Chondrocyte (in vitro differentiated cells): ENCODE results near the gene ITGA11. TPM values are rescaled to one million over a fixed set of nuclear protein-coding genes. Genes with fewer than 3 reads are reported as not detected.

Source experiments
- DNase-seq: peaks from one replicate; pipeline ENCODE4 v3.0.0; 2021; ENCODE audit warnings: mixed read lengths, low spot score
- H3K27ac Mint-ChIP-seq: one replicate; pipeline ENCODE4 v1.8.0; 2021; ENCODE audit warnings: mild to moderate bottlenecking, moderate library complexity, mixed read lengths; ENCODE audit not compliant: unreplicated experiment
- H3K27me3 Mint-ChIP-seq: 2 replicates; pipeline ENCODE4 v1.8.0; 2021; ENCODE audit warnings: low read depth, mixed read lengths
- H3K36me3 Mint-ChIP-seq: 2 replicates; pipeline ENCODE4 v1.8.0; 2021; ENCODE audit warnings: low read depth, mixed read lengths
- H3K4me1 Mint-ChIP-seq: 2 replicates; pipeline ENCODE4 v1.8.0; 2021; ENCODE audit warnings: low read depth, mild to moderate bottlenecking, mixed read lengths
- H3K4me3 Mint-ChIP-seq: one replicate; pipeline ENCODE4 v1.8.0; 2021; ENCODE audit warnings: mild to moderate bottlenecking, moderate library complexity, mixed read lengths; ENCODE audit not compliant: unreplicated experiment
- H3K9me3 Mint-ChIP-seq: 2 replicates; pipeline ENCODE4 v1.8.0; 2021; ENCODE audit warnings: low read depth, mixed read lengths
- CTCF ChIP-seq: fragments of 200-600 bp; sonication (generic); IDR thresholded peaks from 2 replicates; pipeline ENCODE4 v1.5.0; 2021; ENCODE audit warnings: antibody characterized with exemption, mild to moderate bottlenecking, moderate library complexity
- total RNA-seq: library from RNA; stranded (reverse); gene quantifications from 3 replicates; pipeline ENCODE4 v1.2.1, GENCODE V29; 2021

Gene ITGA11
- total RNA-seq, 1 donor from 2014 or later, result 1,092 TPM

- H3K4me1 Mint-ChIP-seq, result peaks cover 11% of the 10 kb centered on the region
- H3K9me3 Mint-ChIP-seq, result peaks cover 10% of the 10 kb centered on the region
- DNase-seq, result no peak
- no peak for TF ChIP-seq CTCF
- no peak overlapping the region for H3K4me3 Mint-ChIP-seq
- H3K36me3 Mint-ChIP-seq, result peaks cover 6% of the 10 kb centered on the region
- H3K27me3 Mint-ChIP-seq, result no peaks in the 10 kb centered on the region
- H3K27ac Mint-ChIP-seq, result no peak overlapping the region
These were observed 182.8 kb downstream of the ITGA11 start for GRCh38 chr15:68249058-68249713.

Other genes with a start within 250 kb of the ITGA11 start
- gene CALML4, start 226.8 kb downstream of the ITGA11 start, total RNA-seq, result 0.65 to 0.97 TPM (median 0.90 TPM) in 3 replicates
- gene CLN6, start 202.4 kb downstream of the ITGA11 start, total RNA-seq, result 18.0 to 20.8 TPM (median 19.2 TPM) in 3 replicates
- 46.0 to 52.7 TPM (median 49.1 TPM) in 3 replicates for gene FEM1B, start 154.4 kb downstream of the ITGA11 start, total RNA-seq
- gene CORO2B, start 146.8 kb upstream of the ITGA11 start, total RNA-seq, result 79.4 to 123 TPM (median 82.5 TPM) in 3 replicates